GM19351 (cell line): ENCODE results near the gene NETO1.
A peak's percentile ranks its signal among the peaks of the same experiment; 100 is the strongest.

ENCODE experiments used
- ATAC-seq: cut with Tn5 transposase; IDR thresholded peaks from one replicate; pipeline ENCODE4 v1.9.1; 2021; ENCODE audit warnings: mild to moderate bottlenecking, moderate library complexity; ENCODE audit not compliant: unreplicated experiment

Gene NETO1

GRCh38 chr18:72846736-72847533 is 20.9 kb downstream of the NETO1 start:
- no peak for ATAC-seq

- no peak for ATAC-seq
These were observed 24.0 kb downstream of the NETO1 start for GRCh38 chr18:72843743-72844142.

- no peak for ATAC-seq
These were observed 27.7 kb downstream of the NETO1 start for GRCh38 chr18:72840109-72840508.

- no peak for ATAC-seq
These were observed 33.1 kb downstream of the NETO1 start for GRCh38 chr18:72834731-72835130.

- no peak for ATAC-seq
These were observed 34.3 kb downstream of the NETO1 start for GRCh38 chr18:72833471-72833870.

GRCh38 chr18:72830109-72830508 is 37.7 kb downstream of the NETO1 start:
- no peak for ATAC-seq

GRCh38 chr18:72828601-72829000 is 39.2 kb downstream of the NETO1 start:
- ATAC-seq: no peak

- no peak for ATAC-seq
These were observed 41.1 kb downstream of the NETO1 start for GRCh38 chr18:72826736-72827135.

- no peak for ATAC-seq
These were observed 44.4 kb downstream of the NETO1 start for GRCh38 chr18:72823345-72823744.

GRCh38 chr18:72822202-72822601 is 45.6 kb downstream of the NETO1 start:
- ATAC-seq: no peak

GRCh38 chr18:72820571-72820970 is 47.2 kb downstream of the NETO1 start:
- no peak for ATAC-seq

- no peak for ATAC-seq
These were observed 48.7 kb downstream of the NETO1 start for GRCh38 chr18:72819050-72819449.

GRCh38 chr18:72811047-72811446 is 56.7 kb downstream of the NETO1 start:
- ATAC-seq: peak; percentile 73

GRCh38 chr18:72808680-72809079 is 59.1 kb downstream of the NETO1 start:
- no peak for ATAC-seq

- ATAC-seq: no peak
These were observed 68.7 kb downstream of the NETO1 start for GRCh38 chr18:72799106-72799505.

GRCh38 chr18:72783530-72783929 is 84.3 kb downstream of the NETO1 start:
- ATAC-seq: no peak

- no peak for ATAC-seq
These were observed 92.9 kb downstream of the NETO1 start for GRCh38 chr18:72774914-72775313.

GRCh38 chr18:72772916-72773315 is 94.9 kb downstream of the NETO1 start:
- no peak for ATAC-seq

GRCh38 chr18:72768681-72769229 is 99.0 kb downstream of the NETO1 start:
- no peak for ATAC-seq

- peak; percentile 88 for ATAC-seq
These were observed 105.2 kb downstream of the NETO1 start for GRCh38 chr18:72762515-72763122.

- no peak for ATAC-seq
These were observed 115.6 kb downstream of the NETO1 start for GRCh38 chr18:72752220-72752619.

GRCh38 chr18:72742002-72742401 is 125.8 kb downstream of the NETO1 start:
- no peak for ATAC-seq
